H9 (cell line): ENCODE data around the gene TBXAS1. TPM values are rescaled to one million over a fixed set of nuclear protein-coding genes. Genes with fewer than 3 reads are reported as not detected.

Experiments
- DNase-seq: peaks from one replicate; pipeline ENCODE4 v3.0.0-alpha.2; 2017
- H2AFZ ChIP-seq: one replicate; pipeline ENCODE4 v1.6.1; 2013; ENCODE audit warnings: mild to moderate bottlenecking, low read length, control low read depth, moderate library complexity
- H2AK5ac ChIP-seq: 2 replicates; pipeline ENCODE4 v1.6.1; 2013; ENCODE audit warnings: low read length, control low read depth, mixed read lengths; ENCODE audit not compliant: insufficient read length
- H2BK120ac ChIP-seq: one replicate; pipeline ENCODE4 v1.6.1; 2013; ENCODE audit warnings: low read depth, mild to moderate bottlenecking, low read length, control low read depth, inconsistent platforms; ENCODE audit not compliant: poor library complexity, severe bottlenecking
- H2BK12ac ChIP-seq: 2 replicates; pipeline ENCODE4 v1.6.1; 2013; ENCODE audit warnings: low read length, control low read depth, mixed read lengths, low read depth; ENCODE audit not compliant: insufficient read length
- H2BK15ac ChIP-seq: 2 replicates; pipeline ENCODE4 v1.6.1; 2013; ENCODE audit warnings: low read depth, low read length, control low read depth
- H2BK20ac ChIP-seq: one replicate; pipeline ENCODE4 v1.6.1; 2013; ENCODE audit warnings: low read depth, mild to moderate bottlenecking, low read length, control low read depth, inconsistent platforms; ENCODE audit not compliant: poor library complexity, severe bottlenecking
- H2BK5ac ChIP-seq: 2 replicates; pipeline ENCODE4 v1.6.1; 2013; ENCODE audit warnings: low read length, control low read depth, mixed read lengths; ENCODE audit not compliant: insufficient read length
- H3K14ac ChIP-seq: 2 replicates; pipeline ENCODE4 v1.6.1; 2013; ENCODE audit warnings: low read length, control low read depth; ENCODE audit not compliant: insufficient read depth
- H3K18ac ChIP-seq: 2 replicates; pipeline ENCODE4 v1.6.1; 2013; ENCODE audit warnings: low read depth, mild to moderate bottlenecking, mixed read lengths, low read length, control low read depth; ENCODE audit not compliant: insufficient read length
- H3K23ac ChIP-seq: 2 replicates; pipeline ENCODE4 v1.6.1; 2013; ENCODE audit warnings: low read length, control low read depth, mixed read lengths, low read depth; ENCODE audit not compliant: insufficient read length
- H3K23me2 ChIP-seq: 2 replicates; pipeline ENCODE4 v1.6.1; 2013; ENCODE audit warnings: low read depth, mild to moderate bottlenecking, mixed read lengths, low read length, control low read depth; ENCODE audit not compliant: insufficient read length, poor library complexity, severe bottlenecking
- H3K27ac ChIP-seq: 2 replicates; pipeline ENCODE4 v1.5.1; 2013; ENCODE audit warnings: low read length, control low read depth, mixed read lengths, low read depth; ENCODE audit not compliant: insufficient read length
- H3K27me3 ChIP-seq: 2 replicates; pipeline ENCODE4 v1.6.1; 2013; ENCODE audit warnings: low read length, control low read depth, inconsistent platforms; ENCODE audit not compliant: insufficient read depth
- H3K4ac ChIP-seq: 2 replicates; pipeline ENCODE4 v1.6.1; 2013; ENCODE audit warnings: low read depth, mild to moderate bottlenecking, control low read depth, inconsistent platforms, low read length, moderate library complexity
- H3K4me1 ChIP-seq: 2 replicates; pipeline ENCODE4 v1.6.1; 2013; ENCODE audit warnings: low read length, control low read depth, inconsistent platforms; ENCODE audit not compliant: insufficient read depth
- H3K4me2 ChIP-seq: 2 replicates; pipeline ENCODE4 v1.6.1; 2013; ENCODE audit warnings: low read length, control low read depth, mixed read lengths; ENCODE audit not compliant: insufficient read length, insufficient read depth
- H3K56ac ChIP-seq: 2 replicates; pipeline ENCODE4 v1.6.1; 2013; ENCODE audit warnings: low read depth, mild to moderate bottlenecking, mixed read lengths, low read length, control low read depth; ENCODE audit not compliant: insufficient read length
- H3K79me1 ChIP-seq: 2 replicates; pipeline ENCODE4 v1.6.1; 2013; ENCODE audit warnings: low read depth, mild to moderate bottlenecking, moderate library complexity, low read length, control low read depth, inconsistent platforms; ENCODE audit not compliant: insufficient read depth, poor library complexity, severe bottlenecking
- H3K79me2 ChIP-seq: 2 replicates; pipeline ENCODE4 v1.6.1; 2013; ENCODE audit warnings: low read length, control low read depth, inconsistent platforms; ENCODE audit not compliant: insufficient read depth
- H3K9ac ChIP-seq: 2 replicates; pipeline ENCODE4 v1.6.1; 2013; ENCODE audit warnings: low read length, control low read depth, mixed read lengths; ENCODE audit not compliant: insufficient read length; ENCODE audit errors: extremely low read depth
- H3K9me3 ChIP-seq: one replicate; pipeline ENCODE4 v1.6.1; 2013; ENCODE audit warnings: low read depth, low read length, inconsistent platforms; ENCODE audit not compliant: control insufficient read depth
- H3T11ph ChIP-seq: one replicate; pipeline ENCODE4 v1.6.1; 2013; ENCODE audit warnings: mild to moderate bottlenecking, low read length, control low read depth, inconsistent platforms
- H4K20me1 ChIP-seq: one replicate; pipeline ENCODE4 v1.6.1; 2013; ENCODE audit not compliant: control insufficient read depth, insufficient read length, insufficient read depth
- H4K5ac ChIP-seq: 2 replicates; pipeline ENCODE4 v1.6.1; 2013; ENCODE audit warnings: low read depth, mild to moderate bottlenecking, mixed read lengths, low read length, control low read depth; ENCODE audit not compliant: insufficient read length
- H4K8ac ChIP-seq: replicated peaks from 2 replicates; pipeline ENCODE4 v1.6.1; 2013; ENCODE audit warnings: low read length, control low read depth, mixed read lengths, low read depth; ENCODE audit not compliant: insufficient read length
- H4K91ac ChIP-seq: 2 replicates; pipeline ENCODE4 v1.6.1; 2013; ENCODE audit warnings: low read depth, mild to moderate bottlenecking, moderate library complexity, mixed read lengths, low read length, control low read depth; ENCODE audit not compliant: insufficient read length
- H3K27ac Mint-ChIP-seq, 3 experiments: 2 replicates in 2 of 3; 3 replicates in 1 of 3; pipeline ENCODE4 v1.8.0; 2020 to 2021; ENCODE audit warnings: mixed read lengths in 3 of 3, mild to moderate bottlenecking in 1 of 3, moderate library complexity in 1 of 3
- H3K27me3 Mint-ChIP-seq: 2 replicates; pipeline ENCODE4 v1.8.0; 2021; ENCODE audit warnings: low read depth, mild to moderate bottlenecking, moderate library complexity, mixed read lengths
- H3K36me3 Mint-ChIP-seq, 3 experiments: 2 replicates in 2 of 3; 3 replicates in 1 of 3; pipeline ENCODE4 v1.8.0; 2020 to 2021; ENCODE audit warnings: low read depth in 3 of 3, mixed read lengths in 3 of 3; ENCODE audit not compliant: insufficient read depth in 1 of 3
- H3K4me1 Mint-ChIP-seq, 2 experiments: 2 replicates each; pipeline ENCODE4 v1.8.0; 2020; ENCODE audit warnings: mixed read lengths in 2 of 2
- H3K4me3 Mint-ChIP-seq, 2 experiments: 2 replicates in 1 of 2; 3 replicates in 1 of 2; pipeline ENCODE4 v1.8.0; 2020 to 2021; ENCODE audit warnings: mild to moderate bottlenecking in 2 of 2, mixed read lengths in 2 of 2, moderate library complexity in 1 of 2
- H3K9me3 Mint-ChIP-seq, 2 experiments: 2 replicates in 1 of 2; 3 replicates in 1 of 2; pipeline ENCODE4 v1.8.0; 2020; ENCODE audit warnings: mild to moderate bottlenecking in 2 of 2, mixed read lengths in 2 of 2, moderate library complexity in 1 of 2
- CTCF ChIP-seq: fragments of 200-600 bp; sonication (generic); conservative IDR thresholded peaks from 3 replicates; pipeline ENCODE4 v1.8.0; 2021; ENCODE audit warnings: antibody characterized with exemption, mild to moderate bottlenecking
- WGBS: extraction: QIAGEN DNeasy Blood & Tissue Kit; methylation state at CpG from one replicate; pipeline ENCODE4 v1.1.7; 2013; ENCODE audit warnings: missing lambda C conversion rate, low lambda C conversion rate, mixed read lengths; ENCODE audit not compliant: insufficient read length; ENCODE audit errors: extremely low coverage; 5-methylcytosine and 5-hydroxymethylcytosine counted together
- total RNA-seq: library from RNA; stranded (reverse); gene quantifications from 2 replicates; pipeline ENCODE4 v1.2.1, GENCODE V29; 2021

The TBXAS1 gene
- total RNA-seq, 1 experiment from 2014 or later, result 0.39 TPM

DNA sequence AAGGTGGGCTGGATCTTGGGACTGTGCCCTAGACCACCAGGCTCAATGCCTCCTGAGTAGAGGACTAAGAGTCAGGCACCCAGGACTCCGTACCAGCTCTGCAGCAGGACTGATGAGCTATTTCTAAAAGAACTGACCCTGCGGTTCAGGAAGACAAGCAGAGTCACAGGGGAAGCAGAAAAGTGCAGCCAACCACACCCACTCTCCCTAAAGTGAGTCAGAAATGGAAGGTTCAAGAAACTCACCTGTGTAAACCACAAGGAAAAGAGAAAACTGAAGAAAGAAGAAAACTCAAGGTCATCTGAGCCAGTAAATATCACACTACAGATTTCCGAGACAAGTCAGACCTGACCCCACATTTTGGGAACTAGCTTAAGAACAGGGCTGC lies 231.2 kb downstream of the TBXAS1 start:
- Histone ChIP-seq H2AFZ (no peak overlapping the region), H3K56ac (no peak overlapping the region), H3T11ph (no peak overlapping the region), H2BK120ac (no peak overlapping the region), H4K8ac (no peak overlapping the region), H4K91ac (no peak overlapping the region), H3K27me3 (peaks cover 5% of the 10 kb centered on the region; the same call in 1 of the 2 replicates), H3K14ac (no peak overlapping the region), H3K79me2 (no peaks in the 10 kb centered on the region; the same call in 1 of the 2 replicates), H4K5ac (no peak overlapping the region), H3K79me1 (no peaks in the 10 kb centered on the region), H2BK20ac (no peak overlapping the region), H2AK5ac (no peak overlapping the region), H3K4me1 (no peaks in the 10 kb centered on the region), H3K4me2 (no peak overlapping the region), H3K23ac (no peak overlapping the region), H3K27ac (no peak overlapping the region), H2BK15ac (no peak overlapping the region), H3K9me3 (no peaks in the 10 kb centered on the region), H2BK12ac (no peak overlapping the region), H3K9ac (no peak overlapping the region), H3K4ac (no peak overlapping the region), H4K20me1 (no peaks in the 10 kb centered on the region), H3K18ac (no peak overlapping the region), H3K23me2 (peaks cover 5% of the 10 kb centered on the region), H2BK5ac (no peak overlapping the region)
- Mint-ChIP-seq H3K27me3 (peaks cover 34% of the 10 kb centered on the region), H3K4me1 (peaks cover 5 to 12% of the 10 kb centered on the region in 2 experiments; a peak in 3 of 4 replicates), H3K9me3 (no peaks in the 10 kb centered on the region; a peak in 1 of 5 replicates), H3K36me3 (peaks cover 0 to 3% (median 0%) of the 10 kb centered on the region in 3 experiments; a peak in 3 of 7 replicates), H3K4me3 (no peak overlapping the region), H3K27ac (no peak overlapping the region)
- DNase-seq, result no peak
- WGBS, result no CpG with 5 or more reads among the region's 3 CpGs
- TF ChIP-seq CTCF, result no peak
